ENCODE data around the gene TSSK2. TPM values are rescaled to one million over a fixed set of nuclear protein-coding genes. Genes with fewer than 3 reads are reported as not detected.
"Not testable (repeated sequence)": the region's sequence is repeated elsewhere in the genome, so short reads cannot be mapped to it uniquely, and the experiment has no call there.

Gene TSSK2
- not detected for total RNA-seq

GRCh38 chr22:19130959-19131684, at the start of gene TSSK2:
Gene TSSK2, plus strand, starts transcription at chr22:19131308. Its CDS starts 92 bp downstream, at chr22:19131400.
- WGBS, 2 donors (ENCODE audit: low coverage in 1 of 2), result 89% methylated on average over 27 of the region's 27 CpGs; no CpG with 5 or more reads in 1 of the 2 donors
- no peak for DNase-seq
- intact Hi-C loops (cut with DNase I; ENCODE audit: low total_unique reads) (no loop called here), in situ Hi-C loops (cut with MboI; ENCODE audit: low pct_ligation_motif_present in 1 of 4, low pct_unique_long_range_greater_than_20kb in 1 of 4, low sequenced_read_pairs in 3 of 4) (loop anchor here in 1 of 4 donors (25.0 kb wide), 1 partner anchor 506 kb away; no protein-coding TSS in a partner anchor)
- TF ChIP-seq POLR2A (IDR thresholded peaks at IDR 0.05), result no peak
- TF ChIP-seq EP300 (IDR thresholded peaks at IDR 0.05; ENCODE audit: low read depth), result no peak
- TF ChIP-seq POLR2AphosphoS5 (IDR thresholded peaks at IDR 0.05), result no peak
- TF ChIP-seq CTCF (IDR thresholded peaks at IDR 0.05), result no peak
- no peaks in the 10 kb centered on the region for H3K4me1 ChIP-seq
- no peak within 1 kb of the TSS for H3K4me3 ChIP-seq
- H3K27me3 ChIP-seq, result no peaks in the 10 kb centered on the region
- no peaks in the 10 kb centered on the region for H3K9me3 ChIP-seq
- no peak within 1 kb of the TSS for H3K27ac ChIP-seq
- H3K36me3 ChIP-seq, result peaks cover 0 to 10% (median 4%) of the 10 kb centered on the region in 4 donors

GRCh38 chr22:19081351-19081750, 49.8 kb upstream of the TSSK2 start:
- intact Hi-C loops (cut with DNase I; ENCODE audit: low total_unique reads) (no loop called here), in situ Hi-C loops (cut with MboI; ENCODE audit: low pct_ligation_motif_present in 1 of 4, low pct_unique_long_range_greater_than_20kb in 1 of 4, low sequenced_read_pairs in 3 of 4) (no loop called here)
- H3K4me3 ChIP-seq, result no peak overlapping the region
- WGBS, 2 donors (ENCODE audit: low coverage in 1 of 2), result 82 to 97% methylated on average over 3 of the region's 3 CpGs
- no peaks in the 10 kb centered on the region for H3K9me3 ChIP-seq
- H3K27ac ChIP-seq, result no peak overlapping the region
- no peaks in the 10 kb centered on the region for H3K27me3 ChIP-seq
- H3K36me3 ChIP-seq, result no peaks in the 10 kb centered on the region
- no peak for DNase-seq
- TF ChIP-seq POLR2A (IDR thresholded peaks at IDR 0.05), result no peak
- TF ChIP-seq CTCF (IDR thresholded peaks at IDR 0.05), result no peak
- no peak for TF ChIP-seq POLR2AphosphoS5 (IDR thresholded peaks at IDR 0.05)
- TF ChIP-seq EP300 (IDR thresholded peaks at IDR 0.05; ENCODE audit: low read depth), result no peak
- H3K4me1 ChIP-seq, result peaks cover 0 to 7% (median 5%) of the 10 kb centered on the region in 4 donors

- in situ Hi-C loops (cut with MboI; ENCODE audit: low pct_ligation_motif_present in 1 of 4, low pct_unique_long_range_greater_than_20kb in 1 of 4, low sequenced_read_pairs in 3 of 4), result no loop called here
- H3K9me3 ChIP-seq, result no peaks in the 10 kb centered on the region
- no peaks in the 10 kb centered on the region for H3K36me3 ChIP-seq
- no peak for DNase-seq
- no peak overlapping the region for H3K4me3 ChIP-seq
- H3K27me3 ChIP-seq, result no peaks in the 10 kb centered on the region
- intact Hi-C loops (cut with DNase I; ENCODE audit: low total_unique reads), result no loop called here
- WGBS, 2 donors (ENCODE audit: low coverage in 1 of 2), result 79 to 90% methylated on average over 2 to 3 of the region's 3 CpGs
- peaks cover 0 to 7% (median 5%) of the 10 kb centered on the region in 4 donors for H3K4me1 ChIP-seq
- H3K27ac ChIP-seq, result no peak overlapping the region
- TF ChIP-seq POLR2AphosphoS5 (IDR thresholded peaks at IDR 0.05) (no peak), EP300 (IDR thresholded peaks at IDR 0.05; ENCODE audit: low read depth) (no peak), CTCF (IDR thresholded peaks at IDR 0.05) (no peak), POLR2A (IDR thresholded peaks at IDR 0.05) (no peak)
Observed at GRCh38 chr22:19082101-19082500, 49.0 kb upstream of the TSSK2 start.

- intact Hi-C loops (cut with DNase I; ENCODE audit: low total_unique reads) (no loop called here), in situ Hi-C loops (cut with MboI; ENCODE audit: low pct_ligation_motif_present in 1 of 4, low pct_unique_long_range_greater_than_20kb in 1 of 4, low sequenced_read_pairs in 3 of 4) (no loop called here)
- Histone ChIP-seq H3K36me3 (no peaks in the 10 kb centered on the region), H3K4me1 (peaks cover 0 to 7% (median 5%) of the 10 kb centered on the region in 4 donors), H3K27ac (no peak overlapping the region), H3K9me3 (no peaks in the 10 kb centered on the region), H3K4me3 (no peak overlapping the region), H3K27me3 (no peaks in the 10 kb centered on the region)
- no peak for TF ChIP-seq POLR2A (IDR thresholded peaks at IDR 0.05)
- no peak for TF ChIP-seq POLR2AphosphoS5 (IDR thresholded peaks at IDR 0.05)
- no peak for TF ChIP-seq EP300 (IDR thresholded peaks at IDR 0.05; ENCODE audit: low read depth)
- DNase-seq, result no peak
- whole genome bisulfite sequencing, 2 donors (ENCODE audit: low coverage in 1 of 2), result 82 to 87% methylated on average over 11 to 13 of the region's 13 CpGs
Observed at GRCh38 chr22:19082793-19083192, 48.3 kb upstream of the TSSK2 start.

- in situ Hi-C loops (cut with MboI; ENCODE audit: low pct_ligation_motif_present in 1 of 4, low pct_unique_long_range_greater_than_20kb in 1 of 4, low sequenced_read_pairs in 3 of 4); H3K27ac ChIP-seq; H3K4me1 ChIP-seq; DNase-seq; H3K4me3 ChIP-seq; intact Hi-C loops (cut with DNase I; ENCODE audit: low total_unique reads); H3K36me3 ChIP-seq; H3K9me3 ChIP-seq; H3K27me3 ChIP-seq: not testable (repeated sequence)
- WGBS, 2 donors (ENCODE audit: low coverage in 1 of 2), result 96% methylated on average over 21 of the region's 30 CpGs; no CpG with 5 or more reads in 1 of the 2 donors
Observed at GRCh38 chr22:19084126-19084525, 47.0 kb upstream of the TSSK2 start.

GRCh38 chr22:19084586-19084985, 46.5 kb upstream of the TSSK2 start:
- H3K27ac ChIP-seq; H3K27me3 ChIP-seq; intact Hi-C loops (cut with DNase I; ENCODE audit: low total_unique reads); DNase-seq; H3K36me3 ChIP-seq; in situ Hi-C loops (cut with MboI; ENCODE audit: low pct_ligation_motif_present in 1 of 4, low pct_unique_long_range_greater_than_20kb in 1 of 4, low sequenced_read_pairs in 3 of 4); H3K4me1 ChIP-seq; H3K9me3 ChIP-seq; H3K4me3 ChIP-seq: not testable (repeated sequence)
- WGBS, 2 donors (ENCODE audit: low coverage in 1 of 2), result 91% methylated on average over 4 of the region's 32 CpGs; no CpG with 5 or more reads in 1 of the 2 donors

All from transverse colon (tissue), 4 donors.